HEK293 (cell line): Measurements from ENCODE around the gene COPA.
A peak's percentile ranks its signal among the peaks of the same experiment; 100 is the strongest.
"Not testable (repeated sequence)": the region's sequence is repeated elsewhere in the genome, so short reads cannot be mapped to it uniquely, and the experiment has no call there.

Experiments used
- CTCF ChIA-PET: fragments of 350-600 bp; formaldehyde crosslinking; extraction: SDS; loops from one replicate; lab custom pipeline; 2021; ENCODE audit warnings: antibody characterized with exemption; lab: Yijun Ruan, JAX
- POLR2A ChIA-PET: fragments of 300-600 bp; formaldehyde crosslinking; extraction: SDS; loops from one replicate; lab custom pipeline; 2020; ENCODE audit warnings: antibody characterized with exemption, inconsistent platforms; lab: Yijun Ruan, JAX
- H3K27ac ChIP-seq: fragments of 200-500 bp; sonication (Bioruptor generic); 2 replicates; pipeline ENCODE4 v1.5.1; 2014; ENCODE audit warnings: low read depth, low read length, control low read depth, inconsistent platforms; ENCODE audit errors: extremely low read depth
- H3K36me3 ChIP-seq, 2 experiments: fragments of 200-500 bp in 1 of 2; sonication (Bioruptor generic) in 1 of 2; 1 replicate in 1 of 2; 2 replicates in 1 of 2; pipeline ENCODE4 v1.5.1; 2014 to 2017; ENCODE audit warnings: inconsistent platforms in 2 of 2, low read length in 2 of 2; ENCODE audit not compliant: control insufficient read depth in 2 of 2, insufficient read depth in 1 of 2
- H3K4me1 ChIP-seq: fragments of 200-500 bp; sonication (Bioruptor generic); 2 replicates; pipeline ENCODE4 v1.5.1; 2014; ENCODE audit warnings: mild to moderate bottlenecking, low read length, inconsistent platforms; ENCODE audit not compliant: control insufficient read depth, insufficient read depth
- H3K4me3 ChIP-seq: 2 replicates; pipeline ENCODE4 v1.5.1; 2011; ENCODE audit warnings: low read depth, mild to moderate bottlenecking, control low read depth, low read length, moderate library complexity
- H3K9me3 ChIP-seq: fragments of 200-500 bp; sonication (Bioruptor generic); 2 replicates; pipeline ENCODE4 v1.5.1; 2014; ENCODE audit warnings: low read depth, low read length, inconsistent platforms; ENCODE audit not compliant: control insufficient read depth, insufficient read depth
- CTCF ChIP-seq: fragments of 450-650 bp; formaldehyde crosslinking; IDR thresholded peaks from 2 replicates; pipeline ENCODE4 v1.5.1; 2016; ENCODE audit warnings: missing biosample characterization, missing genetic modification characterization
- KLF8 ChIP-seq: fragments of 450-650 bp; formaldehyde crosslinking; IDR thresholded peaks from 2 replicates; pipeline ENCODE4 v1.5.1; 2016; ENCODE audit warnings: missing biosample characterization, missing genetic modification characterization
- PATZ1 ChIP-seq: fragments of 450-650 bp; formaldehyde crosslinking; IDR thresholded peaks from 2 replicates; pipeline ENCODE4 v1.5.1; 2016; ENCODE audit warnings: missing biosample characterization, missing genetic modification characterization
- SALL2 ChIP-seq: fragments of 450-650 bp; formaldehyde crosslinking; IDR thresholded peaks from 2 replicates; pipeline ENCODE4 v1.5.0; 2017; ENCODE audit warnings: missing biosample characterization, mild to moderate bottlenecking, missing genetic modification characterization, borderline replicate concordance
- SCRT2 ChIP-seq: fragments of 450-650 bp; formaldehyde crosslinking; IDR thresholded peaks from 2 replicates; pipeline ENCODE4 v1.5.1; 2016; ENCODE audit warnings: missing biosample characterization, missing genetic modification characterization
- ZBTB26 ChIP-seq: fragments of 450-650 bp; formaldehyde crosslinking; optimal IDR thresholded peaks from 2 replicates; pipeline ENCODE3; 2016; ENCODE audit warnings: missing biosample characterization, mild to moderate bottlenecking, missing genetic modification characterization
- ZEB2 ChIP-seq: fragments of 450-650 bp; formaldehyde crosslinking; IDR thresholded peaks from 2 replicates; pipeline ENCODE4 v1.5.1; 2016; ENCODE audit warnings: missing biosample characterization, missing genetic modification characterization
- ZNF10 ChIP-seq: fragments of 450-650 bp; formaldehyde crosslinking; IDR thresholded peaks from 2 replicates; pipeline ENCODE4 v1.5.1; 2017; ENCODE audit warnings: missing biosample characterization, missing genetic modification characterization
- ZNF2 ChIP-seq: fragments of 450-650 bp; formaldehyde crosslinking; IDR thresholded peaks from 2 replicates; pipeline ENCODE4 v1.5.1; 2016; ENCODE audit warnings: missing biosample characterization, missing genetic modification characterization
- ZNF433 ChIP-seq: fragments of 450-650 bp; formaldehyde crosslinking; IDR thresholded peaks from 2 replicates; pipeline ENCODE4 v1.5.1; 2016; ENCODE audit warnings: missing biosample characterization, missing genetic modification characterization, low read depth
- ZNF473 ChIP-seq: fragments of 450-650 bp; formaldehyde crosslinking; IDR thresholded peaks from 2 replicates; pipeline ENCODE4 v1.5.1; 2017; ENCODE audit warnings: missing biosample characterization, missing genetic modification characterization
- ZNF529 ChIP-seq: fragments of 450-650 bp; formaldehyde crosslinking; IDR thresholded peaks from 2 replicates; pipeline ENCODE4 v1.5.1; 2017; ENCODE audit warnings: missing genetic modification characterization, missing biosample characterization; ENCODE audit not compliant: insufficient replicate concordance
- ZNF624 ChIP-seq: fragments of 450-650 bp; formaldehyde crosslinking; IDR thresholded peaks from 2 replicates; pipeline ENCODE4 v1.5.1; 2017; ENCODE audit warnings: missing biosample characterization, missing genetic modification characterization
- ZNF654 ChIP-seq: fragments of 450-650 bp; formaldehyde crosslinking; IDR thresholded peaks from 2 replicates; pipeline ENCODE4 v1.5.1; 2016; ENCODE audit warnings: low read depth, missing biosample characterization, missing genetic modification characterization

The COPA gene

GRCh38 chr1:160293020-160293968 lies 49.8 kb downstream of the COPA start:
- Histone ChIP-seq H3K36me3 (peaks cover 59 to 96% of the 10 kb centered on the region in 2 experiments), H3K4me1 (no peaks in the 10 kb centered on the region), H3K9me3 (no peaks in the 10 kb centered on the region), H3K4me3 (no peak overlapping the region), H3K27ac (no peak overlapping the region)
- CTCF ChIA-PET: interaction anchor here (0.6 to 7.7 kb wide), 15 partner anchors 8 to 208 kb away, joined by 3 to 108 read pairs (median 28); partner anchors contain the start of gene CASQ1
- POLR2A ChIA-PET: interaction anchor here (2.0 kb wide), 1 partner anchor 100 kb away, joined by 5 read pairs; no protein-coding TSS in a partner anchor
- no peak for TF ChIP-seq ZNF529 (tag by site-specific recombination)

GRCh38 chr1:160291248-160292220 lies 51.5 kb downstream of the COPA start:
- H3K9me3 ChIP-seq: no peaks in the 10 kb centered on the region
- H3K4me1 ChIP-seq: no peaks in the 10 kb centered on the region
- ChIA-PET CTCF (interaction anchor here (0.6 to 7.7 kb wide), 72 partner anchors 10 to 413 kb away, joined by 3 to 108 read pairs (median 5); partner anchors contain the start of genes CASQ1, COPA, IGSF8 and KCNJ9), POLR2A (interaction anchor here (0.5 to 2.0 kb wide), 8 partner anchors 29 to 191 kb away, joined by 3 to 10 read pairs (median 3); partner anchors contain the start of gene DCAF8)
- TF ChIP-seq KLF8 (no peak), ZEB2 (tag by site-specific recombination) (no peak), ZNF433 (tag by site-specific recombination) (no peak), ZNF10 (tag by site-specific recombination) (no peak), SCRT2 (tag by site-specific recombination) (no peak), ZNF473 (no peak), ZNF624 (tag by site-specific recombination) (no peak), ZNF654 (tag by site-specific recombination) (peak; percentile 62), PATZ1 (tag by site-specific recombination) (no peak), ZNF2 (tag by site-specific recombination) (peak; percentile 61), ZBTB26 (tag by site-specific recombination) (no peak), SALL2 (no peak), CTCF (tag by site-specific recombination) (peak; percentile 70)
- no peak overlapping the region for H3K4me3 ChIP-seq
- H3K36me3 ChIP-seq: peaks cover 44 to 79% of the 10 kb centered on the region in 2 experiments
- no peak overlapping the region for H3K27ac ChIP-seq

- H3K4me3 ChIP-seq, H3K4me1 ChIP-seq, POLR2A ChIA-PET, H3K27ac ChIP-seq, H3K9me3 ChIP-seq: not testable (repeated sequence)
- H3K36me3 ChIP-seq: peaks cover 22 to 47% of the 10 kb centered on the region in 2 experiments
- CTCF ChIA-PET: interaction anchor here (0.6 to 7.7 kb wide), 13 partner anchors 13 to 1054 kb away, joined by 3 to 108 read pairs (median 4); no protein-coding TSS in a partner anchor
These were observed 55.3 kb downstream of the COPA start for GRCh38 chr1:160287769-160288168.
